NCI-H146 treated with DMSO at 0.1 percent for 48 hours (cell line): Measurements from ENCODE around the gene KIF17.
"Not testable (repeated sequence)": the region's sequence is repeated elsewhere in the genome, so short reads cannot be mapped to it uniquely, and the experiment has no call there.

ENCODE experiments used
- DNase-seq: peaks from one replicate; lab custom pipeline; 2025; ENCODE audit not compliant: unreplicated experiment; lab: John Stamatoyannopoulos, UW

The KIF17 gene

GRCh38 chr1:20727746-20728316 lies 10.0 kb upstream of the KIF17 start:
- peak; percentile 21 for DNase-seq

GRCh38 chr1:20726932-20727745 lies 9.3 kb upstream of the KIF17 start:
- DNase-seq: no peak

- no peak for DNase-seq
Observed at GRCh38 chr1:20726118-20726911, 8.5 kb upstream of the KIF17 start.

GRCh38 chr1:20725189-20726117 lies 7.6 kb upstream of the KIF17 start:
- no peak for DNase-seq

- no peak for DNase-seq
Observed at GRCh38 chr1:20724364-20725188, 6.8 kb upstream of the KIF17 start.

- DNase-seq: no peak
Observed at GRCh38 chr1:20723537-20724363, 5.9 kb upstream of the KIF17 start.

GRCh38 chr1:20723159-20723536 lies 5.3 kb upstream of the KIF17 start:
- no peak for DNase-seq

GRCh38 chr1:20721117-20722061 lies 3.6 kb upstream of the KIF17 start:
- no peak for DNase-seq

GRCh38 chr1:20720631-20721091 lies 2.9 kb upstream of the KIF17 start:
- DNase-seq: no peak

- no peak for DNase-seq
Observed at GRCh38 chr1:20719871-20720620, 2.2 kb upstream of the KIF17 start.

- no peak for DNase-seq
Observed at GRCh38 chr1:20719261-20719660, 1.5 kb upstream of the KIF17 start.

GRCh38 chr1:20718343-20718882 lies 606 bp upstream of the KIF17 start:
- not testable (repeated sequence) for DNase-seq

GRCh38 chr1:20716232-20716631 lies 1.6 kb downstream of the KIF17 start:
- DNase-seq: no peak

GRCh38 chr1:20715406-20715805 lies 2.4 kb downstream of the KIF17 start:
- no peak for DNase-seq

GRCh38 chr1:20713440-20713839 lies 4.4 kb downstream of the KIF17 start:
- no peak for DNase-seq

GRCh38 chr1:20712215-20712577 lies 5.6 kb downstream of the KIF17 start:
- DNase-seq: no peak
